Activated effector memory CD4-positive, alpha-beta T cell treated with Interleukin-2 at 50 U/mL for 16 hours (primary cell): Measurements from ENCODE around the gene NKG7.
A peak's percentile ranks its signal among the peaks of the same experiment; 100 is the strongest.

ENCODE experiments used
- DNase-seq: peaks from one replicate; pipeline ENCODE4 v3.0.0-alpha.2; 2020

The NKG7 gene

GRCh38 chr19:51357952-51358351 is 14.5 kb downstream of the NKG7 start:
- DNase-seq = no peak

- no peak for DNase-seq
Measured at GRCh38 chr19:51356159-51356801, 16.2 kb downstream of the NKG7 start.

- no peak for DNase-seq
Measured at GRCh38 chr19:51354742-51355148, 17.7 kb downstream of the NKG7 start.

- no peak for DNase-seq
Measured at GRCh38 chr19:51354103-51354741, 18.2 kb downstream of the NKG7 start.

- no peak for DNase-seq
Measured at GRCh38 chr19:51352783-51353360, 19.6 kb downstream of the NKG7 start.

GRCh38 chr19:51351266-51351990 is 21.0 kb downstream of the NKG7 start:
- no peak for DNase-seq

GRCh38 chr19:51347209-51347928 is 25.1 kb downstream of the NKG7 start:
- no peak for DNase-seq

GRCh38 chr19:51346742-51347141 is 25.7 kb downstream of the NKG7 start:
- no peak for DNase-seq

GRCh38 chr19:51345076-51345620 is 27.3 kb downstream of the NKG7 start:
- no peak for DNase-seq

- no peak for DNase-seq
Measured at GRCh38 chr19:51342631-51343569, 29.6 kb downstream of the NKG7 start.

GRCh38 chr19:51341976-51342580 is 30.4 kb downstream of the NKG7 start, which contains the start of gene VSIG10L:
Gene VSIG10L (minus strand): TSS chr19:51342139. CDS start chr19:51342124, 15 bp downstream.
- DNase-seq = no peak

GRCh38 chr19:51341066-51341465 is 31.4 kb downstream of the NKG7 start:
- DNase-seq = no peak

- peak; percentile 74 for DNase-seq
Measured at GRCh38 chr19:51339687-51340656, 32.5 kb downstream of the NKG7 start.

- DNase-seq = no peak
Measured at GRCh38 chr19:51339313-51339686, 33.2 kb downstream of the NKG7 start.

- peak; percentile 78 for DNase-seq
Measured at GRCh38 chr19:51338563-51339312, 33.7 kb downstream of the NKG7 start.

- DNase-seq = no peak
Measured at GRCh38 chr19:51337861-51338562, 34.4 kb downstream of the NKG7 start.

- DNase-seq = no peak
Measured at GRCh38 chr19:51337141-51337860, 35.2 kb downstream of the NKG7 start.
